H9 (cell line): ENCODE results near the gene TFAP2E. TPM values are rescaled to one million over a fixed set of nuclear protein-coding genes. Genes with fewer than 3 reads are reported as not detected.

ENCODE experiments used
- DNase-seq: peaks from one replicate; pipeline ENCODE4 v3.0.0-alpha.2; 2017
- H2AFZ ChIP-seq: one replicate; pipeline ENCODE4 v1.6.1; 2013; ENCODE audit warnings: mild to moderate bottlenecking, low read length, control low read depth, moderate library complexity
- H2AK5ac ChIP-seq: 2 replicates; pipeline ENCODE4 v1.6.1; 2013; ENCODE audit warnings: low read length, control low read depth, mixed read lengths; ENCODE audit not compliant: insufficient read length
- H2BK120ac ChIP-seq: one replicate; pipeline ENCODE4 v1.6.1; 2013; ENCODE audit warnings: low read depth, mild to moderate bottlenecking, low read length, control low read depth, inconsistent platforms; ENCODE audit not compliant: poor library complexity, severe bottlenecking
- H2BK12ac ChIP-seq: 2 replicates; pipeline ENCODE4 v1.6.1; 2013; ENCODE audit warnings: low read length, control low read depth, mixed read lengths, low read depth; ENCODE audit not compliant: insufficient read length
- H2BK15ac ChIP-seq: 2 replicates; pipeline ENCODE4 v1.6.1; 2013; ENCODE audit warnings: low read depth, low read length, control low read depth
- H2BK20ac ChIP-seq: one replicate; pipeline ENCODE4 v1.6.1; 2013; ENCODE audit warnings: low read depth, mild to moderate bottlenecking, low read length, control low read depth, inconsistent platforms; ENCODE audit not compliant: poor library complexity, severe bottlenecking
- H2BK5ac ChIP-seq: 2 replicates; pipeline ENCODE4 v1.6.1; 2013; ENCODE audit warnings: low read length, control low read depth, mixed read lengths; ENCODE audit not compliant: insufficient read length
- H3K14ac ChIP-seq: 2 replicates; pipeline ENCODE4 v1.6.1; 2013; ENCODE audit warnings: low read length, control low read depth; ENCODE audit not compliant: insufficient read depth
- H3K18ac ChIP-seq: 2 replicates; pipeline ENCODE4 v1.6.1; 2013; ENCODE audit warnings: low read depth, mild to moderate bottlenecking, mixed read lengths, low read length, control low read depth; ENCODE audit not compliant: insufficient read length
- H3K23ac ChIP-seq: 2 replicates; pipeline ENCODE4 v1.6.1; 2013; ENCODE audit warnings: low read length, control low read depth, mixed read lengths, low read depth; ENCODE audit not compliant: insufficient read length
- H3K23me2 ChIP-seq: 2 replicates; pipeline ENCODE4 v1.6.1; 2013; ENCODE audit warnings: low read depth, mild to moderate bottlenecking, mixed read lengths, low read length, control low read depth; ENCODE audit not compliant: insufficient read length, poor library complexity, severe bottlenecking
- H3K27ac ChIP-seq: 2 replicates; pipeline ENCODE4 v1.5.1; 2013; ENCODE audit warnings: low read length, control low read depth, mixed read lengths, low read depth; ENCODE audit not compliant: insufficient read length
- H3K27me3 ChIP-seq: 2 replicates; pipeline ENCODE4 v1.6.1; 2013; ENCODE audit warnings: low read length, control low read depth, inconsistent platforms; ENCODE audit not compliant: insufficient read depth
- H3K4ac ChIP-seq: 2 replicates; pipeline ENCODE4 v1.6.1; 2013; ENCODE audit warnings: low read depth, mild to moderate bottlenecking, control low read depth, inconsistent platforms, low read length, moderate library complexity
- H3K4me1 ChIP-seq: 2 replicates; pipeline ENCODE4 v1.6.1; 2013; ENCODE audit warnings: low read length, control low read depth, inconsistent platforms; ENCODE audit not compliant: insufficient read depth
- H3K4me2 ChIP-seq: 2 replicates; pipeline ENCODE4 v1.6.1; 2013; ENCODE audit warnings: low read length, control low read depth, mixed read lengths; ENCODE audit not compliant: insufficient read length, insufficient read depth
- H3K56ac ChIP-seq: 2 replicates; pipeline ENCODE4 v1.6.1; 2013; ENCODE audit warnings: low read depth, mild to moderate bottlenecking, mixed read lengths, low read length, control low read depth; ENCODE audit not compliant: insufficient read length
- H3K79me1 ChIP-seq: 2 replicates; pipeline ENCODE4 v1.6.1; 2013; ENCODE audit warnings: low read depth, mild to moderate bottlenecking, moderate library complexity, low read length, control low read depth, inconsistent platforms; ENCODE audit not compliant: insufficient read depth, poor library complexity, severe bottlenecking
- H3K79me2 ChIP-seq: 2 replicates; pipeline ENCODE4 v1.6.1; 2013; ENCODE audit warnings: low read length, control low read depth, inconsistent platforms; ENCODE audit not compliant: insufficient read depth
- H3K9ac ChIP-seq: 2 replicates; pipeline ENCODE4 v1.6.1; 2013; ENCODE audit warnings: low read length, control low read depth, mixed read lengths; ENCODE audit not compliant: insufficient read length; ENCODE audit errors: extremely low read depth
- H3K9me3 ChIP-seq: one replicate; pipeline ENCODE4 v1.6.1; 2013; ENCODE audit warnings: low read depth, low read length, inconsistent platforms; ENCODE audit not compliant: control insufficient read depth
- H3T11ph ChIP-seq: one replicate; pipeline ENCODE4 v1.6.1; 2013; ENCODE audit warnings: mild to moderate bottlenecking, low read length, control low read depth, inconsistent platforms
- H4K20me1 ChIP-seq: one replicate; pipeline ENCODE4 v1.6.1; 2013; ENCODE audit not compliant: control insufficient read depth, insufficient read length, insufficient read depth
- H4K5ac ChIP-seq: 2 replicates; pipeline ENCODE4 v1.6.1; 2013; ENCODE audit warnings: low read depth, mild to moderate bottlenecking, mixed read lengths, low read length, control low read depth; ENCODE audit not compliant: insufficient read length
- H4K8ac ChIP-seq: replicated peaks from 2 replicates; pipeline ENCODE4 v1.6.1; 2013; ENCODE audit warnings: low read length, control low read depth, mixed read lengths, low read depth; ENCODE audit not compliant: insufficient read length
- H4K91ac ChIP-seq: 2 replicates; pipeline ENCODE4 v1.6.1; 2013; ENCODE audit warnings: low read depth, mild to moderate bottlenecking, moderate library complexity, mixed read lengths, low read length, control low read depth; ENCODE audit not compliant: insufficient read length
- H3K27ac Mint-ChIP-seq, 3 experiments: 2 replicates in 2 of 3; 3 replicates in 1 of 3; pipeline ENCODE4 v1.8.0; 2020 to 2021; ENCODE audit warnings: mixed read lengths in 3 of 3, mild to moderate bottlenecking in 1 of 3, moderate library complexity in 1 of 3
- H3K27me3 Mint-ChIP-seq: 2 replicates; pipeline ENCODE4 v1.8.0; 2021; ENCODE audit warnings: low read depth, mild to moderate bottlenecking, moderate library complexity, mixed read lengths
- H3K36me3 Mint-ChIP-seq, 3 experiments: 2 replicates in 2 of 3; 3 replicates in 1 of 3; pipeline ENCODE4 v1.8.0; 2020 to 2021; ENCODE audit warnings: low read depth in 3 of 3, mixed read lengths in 3 of 3; ENCODE audit not compliant: insufficient read depth in 1 of 3
- H3K4me1 Mint-ChIP-seq, 2 experiments: 2 replicates each; pipeline ENCODE4 v1.8.0; 2020; ENCODE audit warnings: mixed read lengths in 2 of 2
- H3K4me3 Mint-ChIP-seq, 2 experiments: 2 replicates in 1 of 2; 3 replicates in 1 of 2; pipeline ENCODE4 v1.8.0; 2020 to 2021; ENCODE audit warnings: mild to moderate bottlenecking in 2 of 2, mixed read lengths in 2 of 2, moderate library complexity in 1 of 2
- H3K9me3 Mint-ChIP-seq, 2 experiments: 2 replicates in 1 of 2; 3 replicates in 1 of 2; pipeline ENCODE4 v1.8.0; 2020; ENCODE audit warnings: mild to moderate bottlenecking in 2 of 2, mixed read lengths in 2 of 2, moderate library complexity in 1 of 2
- CTCF ChIP-seq: fragments of 200-600 bp; sonication (generic); conservative IDR thresholded peaks from 3 replicates; pipeline ENCODE4 v1.8.0; 2021; ENCODE audit warnings: antibody characterized with exemption, mild to moderate bottlenecking
- WGBS: extraction: QIAGEN DNeasy Blood & Tissue Kit; methylation state at CpG from one replicate; pipeline ENCODE4 v1.1.7; 2013; ENCODE audit warnings: missing lambda C conversion rate, low lambda C conversion rate, mixed read lengths; ENCODE audit not compliant: insufficient read length; ENCODE audit errors: extremely low coverage; 5-methylcytosine and 5-hydroxymethylcytosine counted together
- total RNA-seq: library from RNA; stranded (reverse); gene quantifications from 2 replicates; pipeline ENCODE4 v1.2.1, GENCODE V29; 2021

TFAP2E gene
- total RNA-seq, 1 experiment from 2014 or later: 0.70 TPM

- Histone ChIP-seq H4K8ac (no peak overlapping the region), H3K18ac (no peak overlapping the region), H2BK12ac (no peak overlapping the region), H3K79me1 (peaks cover 6% of the 10 kb centered on the region), H3K14ac (no peak overlapping the region), H3K4me2 (no peak overlapping the region), H3T11ph (no peak overlapping the region), H2BK5ac (no peak overlapping the region), H3K56ac (no peak overlapping the region), H3K27me3 (no peaks in the 10 kb centered on the region), H3K4ac (no peak overlapping the region), H2BK120ac (no peak overlapping the region), H2BK15ac (no peak overlapping the region), H4K5ac (no peak overlapping the region), H3K9ac (no peak overlapping the region), H4K20me1 (no peaks in the 10 kb centered on the region), H3K23ac (no peak overlapping the region), H3K9me3 (no peaks in the 10 kb centered on the region), H3K4me1 (peaks cover 9% of the 10 kb centered on the region), H2AFZ (no peak overlapping the region), H3K23me2 (no peaks in the 10 kb centered on the region), H2AK5ac (no peak overlapping the region), H3K27ac (no peak overlapping the region), H3K79me2 (peaks cover 2% of the 10 kb centered on the region; the same call in 1 of the 2 replicates), H4K91ac (no peak overlapping the region), H2BK20ac (no peak overlapping the region)
- no peak for DNase-seq
- H3K27me3 Mint-ChIP-seq: no peaks in the 10 kb centered on the region
- WGBS: no CpG with 5 or more reads among the region's 1 CpG
- no peak overlapping the region for H3K4me3 Mint-ChIP-seq
- H3K4me1 Mint-ChIP-seq: peaks cover 29 to 36% of the 10 kb centered on the region in 2 experiments
- peaks cover 31 to 37% (median 33%) of the 10 kb centered on the region in 3 experiments for H3K36me3 Mint-ChIP-seq
- no peak for TF ChIP-seq CTCF
- H3K9me3 Mint-ChIP-seq: peaks cover 15 to 19% of the 10 kb centered on the region in 2 experiments; a peak in 4 of 5 replicates
- H3K27ac Mint-ChIP-seq: peak overlapping the region in 1 of 3 experiments; percentile 19; a peak in 1 of 7 replicates
Measured at GRCh38 chr1:35532497-35533223, 40.5 kb upstream of the TFAP2E start.
